ENCODE data around the gene CD209.

The CD209 gene

GRCh38 chr19:7736148-7736547, 11.2 kb downstream of the CD209 start:
- no peak for DNase-seq

DNA sequence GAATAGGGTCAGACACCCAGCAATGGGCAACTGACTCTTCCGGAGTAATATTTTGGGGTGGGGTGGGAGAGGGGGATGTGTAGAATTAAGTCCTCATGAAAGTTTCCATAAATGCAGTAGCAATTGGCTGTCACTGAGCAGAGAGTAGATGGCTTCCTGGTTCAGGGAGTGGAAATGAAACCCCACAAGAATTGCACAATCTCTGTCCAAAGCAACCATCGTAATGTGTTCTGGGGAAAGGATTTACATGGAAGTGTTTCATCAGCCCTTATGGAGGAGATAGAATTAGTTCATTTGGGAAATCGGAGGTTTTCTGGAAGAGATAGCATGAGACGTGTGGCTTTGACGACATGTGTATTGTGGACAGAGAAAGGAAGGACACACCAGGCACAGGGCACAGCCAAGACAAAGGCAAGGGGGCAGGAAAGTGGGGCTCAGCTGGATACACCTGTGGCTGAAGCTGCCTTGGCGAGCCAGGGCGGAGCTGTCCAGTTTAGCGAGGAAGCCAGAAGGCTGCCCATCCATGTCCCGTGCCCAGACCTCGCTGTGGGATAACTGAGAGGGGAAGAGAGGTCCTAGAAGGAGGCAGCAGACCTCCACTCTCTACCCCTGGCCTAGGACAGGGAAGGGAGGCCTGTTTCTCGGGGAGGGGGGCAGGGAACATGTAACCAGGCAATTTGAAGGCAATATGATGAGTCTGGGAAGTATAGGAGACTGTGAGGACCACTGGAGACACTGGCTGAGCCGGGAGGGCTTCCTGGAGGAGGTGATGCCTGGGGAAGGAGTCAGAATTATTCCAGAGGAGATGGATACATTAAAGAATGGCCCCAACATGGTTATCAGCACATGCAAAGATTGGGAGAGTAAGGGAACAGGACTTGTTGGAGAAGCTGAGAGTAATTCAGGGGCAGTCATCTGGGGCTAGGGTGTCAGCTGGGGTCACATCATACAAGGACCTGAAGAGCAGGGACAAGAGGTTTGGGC, 12.8 kb downstream of the CD209 start:
- no peak for DNase-seq

DNA sequence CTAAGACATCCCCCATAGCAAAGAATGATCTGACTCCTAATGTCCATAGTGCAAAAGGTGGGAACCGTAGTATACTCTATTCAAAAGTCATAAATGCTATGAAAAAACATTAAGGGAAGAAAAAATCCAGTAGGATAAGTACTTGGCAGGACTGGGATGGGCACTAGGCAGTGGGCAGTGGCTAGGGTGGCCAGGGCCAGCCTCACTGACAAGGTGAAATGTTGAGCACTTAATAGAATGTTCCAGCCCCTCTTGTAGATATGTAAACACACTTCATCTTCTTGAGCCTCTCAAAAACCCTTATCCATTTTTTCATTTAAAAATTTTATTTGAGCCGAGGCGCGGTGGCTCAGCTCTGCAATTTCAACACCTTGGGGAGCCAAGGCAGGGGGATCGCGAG, 14.0 kb downstream of the CD209 start:
- no peak for DNase-seq

GRCh38 chr19:7732045-7732444, 15.3 kb downstream of the CD209 start, which contains the start of gene CLEC4G:
Gene CLEC4G, minus strand, starts transcription at chr19:7732110. Its CDS starts 8 bp downstream, at chr19:7732102.
- DNase-seq = no peak

GRCh38 chr19:7731615-7732014, 15.7 kb downstream of the CD209 start:
- DNase-seq = no peak

GRCh38 chr19:7731218-7731595, 16.1 kb downstream of the CD209 start:
- DNase-seq = no peak

- DNase-seq = no peak
Measured at GRCh38 chr19:7730286-7731217, 16.8 kb downstream of the CD209 start.

DNA sequence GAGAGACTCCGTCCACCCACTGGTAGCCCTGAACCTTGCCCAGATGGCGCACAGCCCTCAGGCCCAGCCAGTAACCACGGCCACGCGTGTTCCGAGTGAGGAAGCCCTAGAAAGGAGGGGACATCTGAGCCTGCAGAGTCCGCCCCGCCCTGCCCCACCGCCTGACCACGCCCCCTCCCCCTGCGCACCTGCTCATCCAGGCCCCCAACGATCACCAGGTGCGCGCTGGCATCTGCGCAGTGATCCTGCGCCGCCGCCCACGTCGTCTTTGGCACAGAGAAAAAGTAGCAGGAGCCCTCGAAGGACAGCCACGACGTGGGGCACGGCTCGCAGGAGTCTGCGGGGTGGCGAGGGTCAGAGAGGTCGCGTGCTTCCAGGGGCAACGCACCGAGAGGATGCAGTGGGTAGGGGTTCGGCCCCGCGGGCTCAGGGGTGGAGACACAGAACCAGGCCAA, 17.5 kb downstream of the CD209 start:
- DNase-seq = peak in 1 of 2 experiments; percentile 6

DNA sequence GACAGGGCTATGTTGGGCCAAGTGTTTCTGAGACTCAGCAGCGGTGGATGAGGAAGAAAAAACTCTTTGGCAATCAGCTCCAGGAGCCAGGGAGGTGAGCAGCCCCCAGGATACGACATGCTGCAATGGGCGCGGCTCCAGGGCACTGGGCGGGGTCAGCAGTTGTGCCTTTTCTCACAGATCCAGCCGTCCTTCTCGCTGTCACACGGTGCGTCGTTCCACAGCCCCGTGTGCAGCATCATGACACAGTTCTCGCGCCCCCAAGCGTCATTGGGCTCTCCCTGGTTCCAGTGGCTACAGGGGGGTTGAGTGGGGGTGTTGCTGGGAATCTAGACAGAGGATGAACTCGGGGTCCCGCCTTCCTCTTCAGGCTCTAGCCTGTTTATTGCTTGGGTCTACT, 18.1 kb downstream of the CD209 start:
- DNase-seq = no peak

- no peak for DNase-seq
Measured at GRCh38 chr19:7725791-7726190, 21.5 kb downstream of the CD209 start.

DNA sequence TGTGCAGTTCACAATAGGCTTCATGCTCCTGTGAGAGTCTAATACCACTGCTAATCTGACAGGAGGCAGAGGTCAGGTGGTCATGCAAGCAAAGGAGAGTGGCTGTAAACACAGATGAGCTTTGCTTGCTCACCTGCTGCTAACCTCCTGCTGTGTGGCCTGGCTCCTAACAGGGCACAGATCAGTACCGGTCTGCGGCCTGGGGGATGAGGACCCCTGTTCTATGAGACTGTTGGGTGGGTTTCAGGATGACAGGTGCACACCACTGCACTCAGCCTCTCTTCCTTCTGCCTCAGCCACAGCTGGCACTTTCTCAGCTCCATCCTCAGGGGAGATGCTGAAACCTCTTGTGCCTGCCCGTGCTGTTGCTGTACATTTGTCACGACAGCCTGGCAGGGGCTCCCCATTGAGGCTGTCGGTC, 25.1 kb downstream of the CD209 start:
- no peak for DNase-seq

- DNase-seq = no peak
Measured at GRCh38 chr19:7720351-7720750, 27.0 kb downstream of the CD209 start.

DNA sequence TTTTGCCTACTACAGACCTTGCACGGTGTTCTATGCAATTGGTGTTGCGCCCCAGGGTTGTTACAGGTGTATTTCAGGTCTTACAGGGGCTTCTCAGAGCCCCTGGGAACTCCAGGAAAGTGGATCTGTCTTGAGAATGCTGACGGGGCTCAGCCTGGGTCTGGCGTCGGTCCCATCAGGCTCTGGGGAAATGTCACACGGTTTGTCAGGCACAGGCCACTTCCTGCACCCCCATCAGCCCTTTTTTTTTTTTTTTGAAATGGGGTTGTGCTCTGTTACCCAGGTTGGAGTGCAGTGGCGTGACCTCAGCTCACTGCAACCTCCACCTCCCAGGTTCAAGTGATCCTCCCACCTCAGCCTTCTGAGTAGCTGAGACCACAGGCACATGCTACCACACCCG, 28.7 kb downstream of the CD209 start:
- no peak for DNase-seq

- no peak for DNase-seq
Measured at GRCh38 chr19:7716762-7717161, 30.6 kb downstream of the CD209 start.

GRCh38 chr19:7715671-7716070, 31.7 kb downstream of the CD209 start:
- DNase-seq = no peak

DNA sequence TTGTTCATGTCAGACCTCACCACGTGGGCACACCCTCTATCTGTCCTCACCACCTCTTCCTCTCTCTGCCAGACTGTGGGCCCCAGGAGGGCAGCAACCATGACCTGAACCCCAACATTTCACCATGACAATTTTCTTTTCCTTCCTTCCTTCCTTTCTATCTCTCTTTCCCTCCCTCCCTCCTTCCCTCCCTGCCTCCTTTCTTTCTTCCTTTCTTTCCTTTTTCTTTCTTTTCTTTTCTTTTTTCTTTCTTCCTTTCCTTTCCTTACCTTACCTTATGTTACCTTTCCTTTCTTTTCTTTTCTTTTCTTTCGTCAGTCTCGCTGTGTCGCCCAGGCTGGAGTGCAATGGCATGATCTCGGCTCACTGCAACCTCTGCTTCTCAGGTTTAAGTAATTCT, 36.7 kb downstream of the CD209 start:
- no peak for DNase-seq

- no peak for DNase-seq
Measured at GRCh38 chr19:7709932-7710460, 37.3 kb downstream of the CD209 start.

DNA sequence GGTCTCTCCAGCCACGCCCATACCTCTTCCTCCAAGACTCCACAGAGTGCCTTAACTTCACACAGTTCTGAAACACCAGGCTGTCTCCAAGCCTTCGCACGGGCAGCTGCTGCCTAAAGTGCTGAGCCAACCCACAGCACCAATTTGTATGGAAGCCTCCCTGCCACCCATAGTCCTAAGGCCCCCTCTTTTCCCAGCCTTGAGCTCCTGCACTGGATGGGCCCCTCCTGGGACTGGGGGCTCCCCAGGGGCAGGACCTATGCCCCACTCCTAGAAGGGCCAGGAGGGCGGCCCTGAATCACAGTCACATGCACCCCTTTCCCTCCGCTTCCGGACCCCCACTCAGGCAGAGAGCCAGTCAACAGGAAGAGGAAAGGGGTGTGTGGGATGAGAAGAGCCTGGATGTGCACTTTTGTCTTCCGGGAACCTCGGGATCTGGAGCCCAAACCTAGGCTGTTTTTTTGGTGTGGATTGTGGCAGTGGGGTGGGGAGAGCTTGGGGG, 40.3 kb downstream of the CD209 start:
- DNase-seq = no peak

DNA sequence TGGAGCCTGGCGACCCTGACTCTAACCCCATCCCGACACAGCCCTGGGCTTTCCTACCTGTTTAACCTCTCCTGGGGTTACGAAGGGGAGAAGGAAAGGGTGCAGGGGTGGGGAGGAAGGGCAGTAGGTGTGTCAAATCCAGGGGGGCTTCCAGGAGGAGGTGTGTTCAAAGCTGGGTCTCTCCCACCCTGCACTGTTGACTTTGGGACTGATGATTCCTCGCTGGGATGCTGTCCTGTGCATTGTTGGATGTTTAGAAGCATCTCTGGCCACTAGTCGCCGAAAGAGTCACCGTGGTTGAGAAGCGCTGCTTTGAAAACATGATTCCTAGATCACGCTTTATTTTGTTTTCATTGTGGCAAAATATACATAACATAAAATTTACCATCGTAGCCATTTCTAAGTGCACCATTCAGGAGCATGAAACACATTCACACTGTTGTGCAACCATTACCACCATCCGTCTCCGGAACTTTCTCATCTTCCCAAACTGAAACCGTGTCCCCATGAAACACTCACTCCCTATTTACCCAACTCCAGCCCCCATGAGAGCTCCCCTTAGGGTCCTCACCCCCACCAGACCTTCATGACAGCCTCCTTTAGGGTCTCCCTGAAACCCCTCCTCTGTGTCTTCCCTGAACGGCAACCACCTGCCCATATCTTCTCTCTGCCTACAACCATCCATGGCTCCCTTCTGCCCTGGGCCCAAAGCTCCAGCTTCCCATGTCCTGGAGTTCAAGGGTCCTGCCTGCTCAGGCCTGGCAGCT, 41.0 kb downstream of the CD209 start:
- no peak for DNase-seq

DNA sequence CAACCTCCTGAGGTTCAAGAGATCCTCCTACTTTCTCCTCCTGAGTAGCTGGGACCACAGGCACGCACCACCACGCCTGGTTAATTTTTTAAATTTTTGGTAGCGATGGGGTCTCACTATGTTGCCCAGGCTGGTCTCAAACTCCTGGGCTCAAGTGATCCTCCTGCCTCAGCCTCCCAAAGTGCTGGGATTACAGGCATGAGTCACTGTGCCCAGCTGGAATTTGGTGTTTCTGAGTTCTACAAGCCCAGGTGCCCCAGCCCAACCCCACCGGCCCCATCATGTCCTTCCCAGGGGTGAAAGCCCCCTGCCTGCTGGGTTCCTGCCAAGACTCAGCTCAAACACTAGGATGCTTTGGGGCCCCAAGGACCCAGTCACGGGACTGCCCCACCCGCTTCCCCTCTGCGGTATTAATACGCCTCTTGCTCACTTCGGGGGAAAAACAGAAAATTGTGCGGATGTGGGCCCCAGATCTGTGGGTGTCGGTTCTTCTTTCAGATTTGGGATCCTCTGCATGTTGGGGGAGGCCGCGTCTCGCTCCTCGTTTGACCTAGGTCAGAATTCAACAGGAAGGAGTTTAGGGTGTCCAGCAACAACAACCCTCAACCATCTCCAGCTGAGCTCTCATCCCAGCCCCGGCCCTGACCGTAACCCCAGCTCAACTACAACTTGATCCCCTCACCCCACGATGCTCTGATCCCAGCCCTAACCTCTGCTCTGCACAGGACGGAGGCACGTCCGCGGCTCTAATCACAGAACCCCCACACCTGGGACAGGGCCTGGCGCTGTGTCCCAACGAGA, 41.7 kb downstream of the CD209 start:
- no peak for DNase-seq

All from NCI-H526 (cell line).